Fibroblast of the aortic adventitia (primary cell): Measurements from ENCODE around the gene ATP2B3. TPM values are rescaled to one million over a fixed set of nuclear protein-coding genes. Genes with fewer than 3 reads are reported as not detected.

Experiments
- DNase-seq: peaks from one replicate; pipeline ENCODE4 v3.0.0-alpha.2; 2010; ENCODE audit warnings: low read depth
- H3K4me3 ChIP-seq: 2 replicates; pipeline ENCODE4 v1.5.1; 2011; ENCODE audit warnings: low read depth, mild to moderate bottlenecking, control low read depth, low read length, moderate library complexity
- total RNA-seq: library from RNA; depleted of rRNA; stranded (reverse); fragments of >200 nt; gene quantifications from 2 replicates; pipeline ENCODE4 v1.2.3, GENCODE V29; 2012; ENCODE audit warnings: low replicate concordance
- TF ChIP-seq, protein P1 (sequence below): IDR thresholded peaks from 2 replicates; pipeline ENCODE4 v1.5.1; 2011; ENCODE audit warnings: mild to moderate bottlenecking, low read length, control low read depth, inconsistent platforms; ENCODE audit not compliant: insufficient read depth

ATP2B3 gene
- total RNA-seq, 1 donor = not detected

DNA sequence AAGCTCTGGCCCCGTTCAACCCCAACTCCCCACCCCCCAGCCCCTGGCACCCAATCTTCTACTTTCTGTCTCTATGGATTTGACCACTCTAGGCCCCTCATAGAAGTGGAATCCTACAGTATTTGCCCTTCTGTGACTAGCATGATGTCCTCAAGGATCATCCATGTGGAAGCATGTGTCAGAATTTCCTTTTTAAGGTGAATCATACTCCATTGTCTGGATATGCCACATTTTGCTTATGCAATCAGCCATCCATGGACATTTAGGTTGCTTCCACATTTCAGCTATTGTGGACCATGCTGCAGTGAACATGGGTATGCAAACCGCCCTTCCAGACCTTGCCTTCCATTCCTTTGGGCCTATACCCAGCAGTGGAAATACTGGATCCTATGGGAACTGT is 66.0 kb downstream of the ATP2B3 start:
- no peak overlapping the region for H3K4me3 ChIP-seq
- DNase-seq = no peak
- TF ChIP-seq, protein P1, sequence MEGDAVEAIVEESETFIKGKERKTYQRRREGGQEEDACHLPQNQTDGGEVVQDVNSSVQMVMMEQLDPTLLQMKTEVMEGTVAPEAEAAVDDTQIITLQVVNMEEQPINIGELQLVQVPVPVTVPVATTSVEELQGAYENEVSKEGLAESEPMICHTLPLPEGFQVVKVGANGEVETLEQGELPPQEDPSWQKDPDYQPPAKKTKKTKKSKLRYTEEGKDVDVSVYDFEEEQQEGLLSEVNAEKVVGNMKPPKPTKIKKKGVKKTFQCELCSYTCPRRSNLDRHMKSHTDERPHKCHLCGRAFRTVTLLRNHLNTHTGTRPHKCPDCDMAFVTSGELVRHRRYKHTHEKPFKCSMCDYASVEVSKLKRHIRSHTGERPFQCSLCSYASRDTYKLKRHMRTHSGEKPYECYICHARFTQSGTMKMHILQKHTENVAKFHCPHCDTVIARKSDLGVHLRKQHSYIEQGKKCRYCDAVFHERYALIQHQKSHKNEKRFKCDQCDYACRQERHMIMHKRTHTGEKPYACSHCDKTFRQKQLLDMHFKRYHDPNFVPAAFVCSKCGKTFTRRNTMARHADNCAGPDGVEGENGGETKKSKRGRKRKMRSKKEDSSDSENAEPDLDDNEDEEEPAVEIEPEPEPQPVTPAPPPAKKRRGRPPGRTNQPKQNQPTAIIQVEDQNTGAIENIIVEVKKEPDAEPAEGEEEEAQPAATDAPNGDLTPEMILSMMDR = no peak

DNA sequence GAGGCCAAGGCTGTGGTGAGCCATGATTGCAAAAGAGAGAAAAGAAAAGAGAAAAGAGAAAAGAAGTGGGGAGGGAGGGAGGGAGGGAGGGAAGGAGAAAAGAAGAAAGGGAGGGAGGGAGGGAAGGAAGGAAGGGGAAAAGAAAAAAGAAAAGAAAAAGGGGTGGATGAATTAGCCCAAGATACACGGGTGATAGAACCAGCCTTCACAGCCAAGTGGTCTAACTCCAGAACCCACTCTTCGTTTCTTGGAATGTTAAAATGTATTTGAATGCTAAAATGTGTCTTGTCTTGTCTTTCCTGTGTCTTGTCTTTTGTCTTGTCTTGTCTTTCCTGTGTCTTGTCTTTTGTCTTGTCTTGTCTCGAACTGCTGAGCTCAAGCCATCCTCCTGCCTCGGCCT is 68.4 kb downstream of the ATP2B3 start:
- TF ChIP-seq, protein P1 = no peak
- no peak for DNase-seq
- H3K4me3 ChIP-seq = no peak overlapping the region

DNA sequence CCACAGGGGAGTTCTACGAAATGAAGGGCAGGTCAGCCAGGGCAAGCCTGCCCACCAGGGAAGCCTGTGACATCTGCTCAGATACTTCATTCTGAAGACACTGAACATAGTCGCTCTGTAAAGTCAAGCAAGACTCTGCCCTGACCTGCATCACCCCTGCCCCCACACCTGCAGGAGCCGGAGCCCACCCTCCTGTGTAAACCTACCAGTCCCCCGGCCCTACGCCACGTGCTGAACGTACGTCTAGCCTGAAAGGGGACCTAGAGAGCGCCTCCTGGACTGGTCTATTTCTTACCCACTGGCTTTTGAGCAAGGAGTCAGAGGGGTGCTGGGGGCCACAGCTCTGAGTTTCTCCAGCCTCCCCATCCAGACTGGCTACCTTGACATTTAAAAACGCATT is 69.9 kb downstream of the ATP2B3 start:
- no peak overlapping the region for H3K4me3 ChIP-seq
- TF ChIP-seq, protein P1 = no peak
- no peak for DNase-seq

DNA sequence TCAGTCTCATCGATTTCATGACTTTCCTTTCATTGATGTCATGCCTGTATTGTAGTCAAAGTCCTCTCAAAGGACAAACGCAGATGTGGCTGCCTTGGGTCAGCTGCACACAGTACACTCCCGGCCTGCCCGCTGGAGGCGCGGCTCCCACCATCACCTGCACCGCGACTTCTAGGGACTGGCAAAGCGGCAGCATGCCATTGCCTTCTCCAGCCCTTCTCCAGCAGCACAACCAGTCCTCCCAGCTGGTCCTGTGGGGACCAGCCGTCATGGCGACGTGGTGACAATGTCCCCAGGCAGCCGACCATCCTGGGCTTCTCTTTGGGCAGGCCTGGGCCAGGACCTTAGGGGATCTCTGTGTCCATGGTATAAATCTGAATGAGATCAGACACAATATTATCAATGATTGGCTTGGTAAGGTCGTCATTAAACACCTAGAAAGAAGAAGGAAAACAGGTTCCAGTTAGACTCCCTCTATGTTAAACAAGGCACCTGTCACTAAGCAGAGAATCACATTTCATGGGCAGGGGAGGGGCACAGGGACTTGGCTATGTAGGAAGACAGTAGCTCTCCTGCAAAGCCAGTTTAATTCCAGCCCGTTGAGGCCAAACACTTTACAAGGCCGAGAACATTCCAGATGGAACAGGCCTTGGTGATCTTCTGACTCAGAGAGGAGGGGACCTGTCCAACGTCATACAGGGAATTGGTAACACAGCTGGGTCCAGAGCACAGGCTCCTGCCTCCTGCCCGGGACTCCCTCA is 70.8 kb downstream of the ATP2B3 start:
- TF ChIP-seq, protein P1 = no peak
- no peak for DNase-seq
- H3K4me3 ChIP-seq = no peak overlapping the region

DNA sequence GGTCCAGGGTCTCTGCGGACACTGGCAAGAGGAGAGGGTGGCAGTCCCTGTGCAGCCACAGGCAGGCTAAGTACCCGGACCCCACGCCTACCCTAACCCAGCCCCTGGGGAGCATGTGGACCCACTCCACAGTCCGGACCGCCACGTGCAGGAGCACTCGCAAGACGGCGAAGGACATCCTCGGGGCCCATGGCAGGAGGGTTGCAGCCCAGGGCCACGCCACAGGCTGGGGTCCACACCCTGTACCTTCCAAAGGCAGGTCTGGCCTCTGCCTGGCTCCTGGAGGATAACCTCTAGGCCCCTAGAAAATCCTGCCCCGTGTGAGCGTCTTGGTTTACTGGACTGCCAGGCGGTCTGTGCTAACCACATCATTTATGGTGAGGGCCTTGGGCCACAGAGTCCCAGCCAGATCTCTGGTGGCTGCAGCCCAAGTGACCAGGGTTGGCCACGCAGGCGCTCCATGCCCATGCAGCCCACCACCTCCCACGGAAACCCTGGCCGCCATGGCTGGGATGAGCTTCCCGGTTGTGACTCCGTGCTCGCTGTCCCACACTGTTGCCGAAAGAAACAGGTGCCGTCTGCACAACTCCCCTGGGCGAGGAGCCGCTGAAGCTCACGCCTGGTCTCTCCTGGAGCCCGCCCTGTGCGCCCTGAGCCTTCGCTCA is 71.5 kb downstream of the ATP2B3 start:
- H3K4me3 ChIP-seq = no peak overlapping the region
- TF ChIP-seq, protein P1 = no peak
- DNase-seq = no peak

DNA sequence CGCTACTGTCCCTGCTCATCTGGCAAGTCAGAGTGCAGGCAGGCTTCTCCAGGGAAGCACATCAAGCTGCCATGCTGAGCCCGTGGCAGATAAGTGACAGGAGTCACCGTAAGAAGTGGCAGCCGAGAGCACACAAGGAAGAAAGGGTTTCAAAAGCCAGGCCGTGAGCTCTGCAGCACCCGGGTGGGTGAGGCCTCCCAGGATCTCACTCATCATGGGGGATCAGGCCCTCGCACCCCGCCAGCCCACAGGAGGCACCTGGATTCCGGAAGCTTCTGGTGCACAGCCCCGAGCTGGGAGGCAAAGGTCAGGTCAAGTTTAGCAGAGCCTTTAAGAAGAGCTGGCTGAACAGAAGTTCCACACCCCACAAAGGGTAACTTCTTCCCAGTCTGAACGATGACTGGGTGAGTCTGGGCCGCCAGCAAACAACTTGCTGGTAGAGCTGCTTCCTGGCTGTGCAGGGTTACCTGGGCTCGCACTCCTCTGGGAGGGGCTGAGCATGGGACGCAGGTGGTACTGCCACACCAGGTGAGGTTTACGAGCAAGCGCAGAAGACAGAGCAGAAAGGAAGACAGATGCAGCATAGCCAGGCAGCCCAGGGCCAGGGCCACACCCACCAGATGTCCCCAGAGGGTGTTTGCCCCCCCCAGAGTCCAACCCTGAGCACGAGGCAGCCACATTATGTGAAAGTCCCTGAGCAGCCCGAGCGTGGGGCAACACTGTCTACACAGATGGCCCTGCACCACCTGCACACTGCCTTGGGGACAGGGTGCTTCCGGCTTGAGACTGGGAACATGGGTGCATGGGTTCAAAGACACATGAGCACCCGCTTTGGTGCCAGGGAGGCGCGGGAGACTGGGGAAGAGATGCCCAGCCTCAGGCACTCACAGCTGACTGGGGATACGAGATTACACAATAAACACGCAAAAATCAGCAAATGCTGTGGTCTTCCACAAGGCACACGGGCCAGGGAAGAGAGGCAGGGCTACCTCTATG is 73.8 kb downstream of the ATP2B3 start:
- TF ChIP-seq, protein P1 = no peak
- no peak for DNase-seq
- no peak overlapping the region for H3K4me3 ChIP-seq
